ENCODE results near the gene TRPV4.

The TRPV4 gene

GRCh38 chr12:109828754-109829511 is 4.3 kb downstream of the TRPV4 start:
- DNase-seq (ENCODE audit: low read depth) = no peak

- no peak for DNase-seq (ENCODE audit: low read depth)
Observed at GRCh38 chr12:109827566-109828550, 5.3 kb downstream of the TRPV4 start.

- DNase-seq (ENCODE audit: low read depth) = no peak
Observed at GRCh38 chr12:109827080-109827479, 6.1 kb downstream of the TRPV4 start.

- no peak for DNase-seq (ENCODE audit: low read depth)
Observed at GRCh38 chr12:109824731-109825130, 8.5 kb downstream of the TRPV4 start.

- no peak for DNase-seq (ENCODE audit: low read depth)
Observed at GRCh38 chr12:109822951-109823411, 10.2 kb downstream of the TRPV4 start.

GRCh38 chr12:109822416-109822815 is 10.8 kb downstream of the TRPV4 start:
- no peak for DNase-seq (ENCODE audit: low read depth)

- DNase-seq (ENCODE audit: low read depth) = no peak
Observed at GRCh38 chr12:109821968-109822367, 11.2 kb downstream of the TRPV4 start.

- no peak for DNase-seq (ENCODE audit: low read depth)
Observed at GRCh38 chr12:109820816-109821381, 12.3 kb downstream of the TRPV4 start.

- DNase-seq (ENCODE audit: low read depth) = peak; percentile 90
Observed at GRCh38 chr12:109818905-109819500, 14.2 kb downstream of the TRPV4 start.

GRCh38 chr12:109818253-109818652 is 14.9 kb downstream of the TRPV4 start:
- DNase-seq (ENCODE audit: low read depth) = no peak

GRCh38 chr12:109817627-109818231 is 15.5 kb downstream of the TRPV4 start:
- no peak for DNase-seq (ENCODE audit: low read depth)

- DNase-seq (ENCODE audit: low read depth) = no peak
Observed at GRCh38 chr12:109816870-109817269, 16.3 kb downstream of the TRPV4 start.

GRCh38 chr12:109815757-109816617 is 17.2 kb downstream of the TRPV4 start:
- DNase-seq (ENCODE audit: low read depth) = no peak

GRCh38 chr12:109815225-109815624 is 18.0 kb downstream of the TRPV4 start:
- no peak for DNase-seq (ENCODE audit: low read depth)

GRCh38 chr12:109814600-109815150 is 18.5 kb downstream of the TRPV4 start:
- no peak for DNase-seq (ENCODE audit: low read depth)

- no peak for DNase-seq (ENCODE audit: low read depth)
Observed at GRCh38 chr12:109813810-109814416, 19.3 kb downstream of the TRPV4 start.

- DNase-seq (ENCODE audit: low read depth) = no peak
Observed at GRCh38 chr12:109811624-109811995, 21.6 kb downstream of the TRPV4 start.

GRCh38 chr12:109810954-109811623 is 22.1 kb downstream of the TRPV4 start:
- no peak for DNase-seq (ENCODE audit: low read depth)

- DNase-seq (ENCODE audit: low read depth) = no peak
Observed at GRCh38 chr12:109808876-109809646, 24.1 kb downstream of the TRPV4 start.
